CD14-positive monocyte (primary cell): Measurements from ENCODE around the gene MED7. TPM values are rescaled to one million over a fixed set of nuclear protein-coding genes. Genes with fewer than 3 reads are reported as not detected.

Source experiments
- DNase-seq, 3 donors: peaks; one replicate each; pipeline ENCODE4 v3.0.0-alpha.2; 2011 to 2022
- H2AFZ ChIP-seq: 2 replicates; pipeline ENCODE4 v1.6.0; 2012; ENCODE audit warnings: mild to moderate bottlenecking, low read depth, low read length, inconsistent platforms; ENCODE audit not compliant: insufficient read depth, poor library complexity, severe bottlenecking
- H3K27ac ChIP-seq, 2 donors: 1 replicate in 1 of 2; 2 replicates in 1 of 2; pipeline ENCODE4 v1.5.1; 2012 to 2013; ENCODE audit warnings: low read length in 2 of 2, control low read depth in 1 of 2, inconsistent platforms in 1 of 2, low read depth in 1 of 2, mild to moderate bottlenecking in 1 of 2
- H3K27me3 ChIP-seq, 2 donors: one replicate each; pipeline versions ENCODE4 v1.6.0 to v1.6.1; 2011 to 2013; ENCODE audit warnings: low read length in 2 of 2; ENCODE audit not compliant: control insufficient read depth in 2 of 2, insufficient read depth in 2 of 2
- H3K36me3 ChIP-seq, 2 donors: replicated peaks in 1 of 2; 1 replicate in 1 of 2; 2 replicates in 1 of 2; pipeline versions ENCODE4 v1.5.1 to v1.6.1; 2012 to 2013; ENCODE audit warnings: low read length in 2 of 2, control low read depth in 1 of 2, inconsistent platforms in 1 of 2, mild to moderate bottlenecking in 1 of 2; ENCODE audit not compliant: insufficient read depth in 2 of 2, control insufficient read depth in 1 of 2
- H3K4me1 ChIP-seq, 2 donors: 1 replicate in 1 of 2; 2 replicates in 1 of 2; pipeline versions ENCODE4 v1.5.1 to v1.6.1; 2012 to 2013; ENCODE audit warnings: low read length in 2 of 2, control low read depth in 1 of 2, inconsistent platforms in 1 of 2, mild to moderate bottlenecking in 1 of 2, moderate library complexity in 1 of 2; ENCODE audit not compliant: insufficient read depth in 2 of 2, control insufficient read depth in 1 of 2
- H3K4me2 ChIP-seq: replicated peaks from 2 replicates; pipeline ENCODE3; 2012; ENCODE audit warnings: low read length, moderate library complexity, mild to moderate bottlenecking; ENCODE audit not compliant: poor library complexity, severe bottlenecking; ENCODE audit errors: extremely low read depth
- H3K4me3 ChIP-seq, 3 experiments: fragments of 200-600 bp in 1 of 3; sonication (generic) in 1 of 3; replicated peaks in 1 of 3; 1 replicate in 2 of 3; 2 replicates in 1 of 3; pipeline ENCODE4 v1.5.1; 2011 to 2013; ENCODE audit warnings: low read length in 3 of 3, mild to moderate bottlenecking in 3 of 3, control low read depth in 2 of 3, low read depth in 2 of 3, inconsistent platforms in 1 of 3, moderate library complexity in 1 of 3
- H3K79me2 ChIP-seq: 2 replicates; pipeline ENCODE4 v1.6.0; 2012; ENCODE audit warnings: mild to moderate bottlenecking, control low read depth, inconsistent platforms, low read length, moderate library complexity; ENCODE audit not compliant: insufficient read depth
- H3K9ac ChIP-seq: 2 replicates; pipeline ENCODE4 v1.6.0; 2017; ENCODE audit warnings: low read length, mild to moderate bottlenecking; ENCODE audit not compliant: insufficient read depth, poor library complexity, severe bottlenecking
- H3K9me3 ChIP-seq, 2 donors: replicated peaks in 1 of 2; 1 replicate in 1 of 2; 2 replicates in 1 of 2; pipeline versions ENCODE4 v1.5.1 to v1.6.1; 2012 to 2013; ENCODE audit warnings: low read length in 2 of 2, control low read depth in 1 of 2; ENCODE audit not compliant: control insufficient read depth in 1 of 2, insufficient read depth in 1 of 2
- H4K20me1 ChIP-seq: 2 replicates; pipeline ENCODE4 v1.6.0; 2012; ENCODE audit warnings: mild to moderate bottlenecking, low read length, control low read depth, moderate library complexity; ENCODE audit not compliant: insufficient read depth
- H3K27ac Mint-ChIP-seq, 7 donors: one replicate each; pipeline ENCODE4 v1.8.0; 2020; ENCODE audit warnings: mild to moderate bottlenecking in 7 of 7, mixed read lengths in 7 of 7, moderate library complexity in 6 of 7, inconsistent platforms in 2 of 7
- H3K27me3 Mint-ChIP-seq, 3 donors: one replicate each; pipeline ENCODE4 v1.8.0; 2021 to 2022; ENCODE audit warnings: low read depth in 3 of 3, mild to moderate bottlenecking in 3 of 3, mixed read lengths in 3 of 3, moderate library complexity in 3 of 3, inconsistent platforms in 1 of 3
- H3K36me3 Mint-ChIP-seq, 2 donors: one replicate each; pipeline ENCODE4 v1.8.0; 2020; ENCODE audit warnings: mixed read lengths in 2 of 2, inconsistent platforms in 1 of 2, mild to moderate bottlenecking in 1 of 2
- H3K4me1 Mint-ChIP-seq: one replicate; pipeline ENCODE4 v1.8.0; 2020; ENCODE audit warnings: mild to moderate bottlenecking, mixed read lengths
- H3K4me3 Mint-ChIP-seq, 2 donors: one replicate each; pipeline ENCODE4 v1.8.0; 2020; ENCODE audit warnings: mild to moderate bottlenecking in 2 of 2, mixed read lengths in 2 of 2, moderate library complexity in 1 of 2
- H3K9me3 Mint-ChIP-seq, 7 donors: one replicate each; pipeline ENCODE4 v1.8.0; 2020 to 2022; ENCODE audit warnings: mixed read lengths in 7 of 7, mild to moderate bottlenecking in 6 of 7, moderate library complexity in 6 of 7, inconsistent platforms in 2 of 7
- WGBS: methylation state at CpG from one replicate; pipeline ENCODE4 v1.1.5; 2013; ENCODE audit warnings: missing lambda C conversion rate; ENCODE audit not compliant: insufficient coverage; 5-methylcytosine and 5-hydroxymethylcytosine counted together
- intact Hi-C, 2 donors: fragments of 100-400 bp; cut with micrococcal nuclease; formaldehyde crosslinking; loops; one replicate each; pipeline versions ENCODE4 v1.15.0 to v1.15.1; 2023
- polyA plus RNA-seq, 3 donors: library from polyadenylated mRNA; depleted of rRNA in 1 of 3; unstranded in 2 of 3; stranded (reverse) in 1 of 3; fragments of 300-500 nt in 2 of 3; fragments of >200 nt in 1 of 3; fragmentation: Illumina TruSeq in 2 of 3; gene quantifications; 1 replicate in 2 of 3; 2 replicates in 1 of 3; pipeline ENCODE4 v1.2.3, GENCODE V29; 2012 to 2021
- TF ChIP-seq, protein P1 (sequence below): fragments of 200-600 bp; IDR thresholded peaks from one replicate; pipeline ENCODE4 v1.8.0; 2022; ENCODE audit warnings: antibody characterized with exemption, mild to moderate bottlenecking

MED7 gene
- polyA plus RNA-seq, 3 donors = 5.9 to 13.0 (median 11.9) TPM

DNA sequence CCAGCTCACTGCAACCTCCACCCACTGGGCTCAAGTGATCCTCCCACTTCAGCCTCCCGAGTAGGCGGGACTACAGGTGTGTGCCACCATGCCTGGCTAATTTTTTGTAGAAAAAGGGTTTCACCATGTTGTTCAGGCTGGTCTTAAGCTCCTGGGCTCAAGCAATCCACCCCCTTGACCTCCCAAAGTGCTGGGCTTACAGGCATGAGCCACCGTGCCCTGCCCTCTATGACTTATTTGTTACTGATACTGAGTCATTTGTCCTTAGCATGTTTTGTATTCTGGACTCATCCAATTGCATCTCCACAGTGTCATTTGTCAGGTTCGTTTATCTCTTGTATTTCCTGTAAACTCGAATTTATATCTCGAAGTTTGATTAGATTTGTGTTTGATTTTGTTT is 35.3 kb upstream of the MED7 start:
- Mint-ChIP-seq H3K9me3 (peaks cover 0 to 5% (median 0%) of the 10 kb centered on the region in 7 donors), H3K27ac (no peak overlapping the region), H3K4me1 (no peaks in the 10 kb centered on the region), H3K27me3 (peaks cover 3 to 6% (median 4%) of the 10 kb centered on the region in 3 donors), H3K36me3 (no peaks in the 10 kb centered on the region), H3K4me3 (no peak overlapping the region)
- TF ChIP-seq, protein P1, sequence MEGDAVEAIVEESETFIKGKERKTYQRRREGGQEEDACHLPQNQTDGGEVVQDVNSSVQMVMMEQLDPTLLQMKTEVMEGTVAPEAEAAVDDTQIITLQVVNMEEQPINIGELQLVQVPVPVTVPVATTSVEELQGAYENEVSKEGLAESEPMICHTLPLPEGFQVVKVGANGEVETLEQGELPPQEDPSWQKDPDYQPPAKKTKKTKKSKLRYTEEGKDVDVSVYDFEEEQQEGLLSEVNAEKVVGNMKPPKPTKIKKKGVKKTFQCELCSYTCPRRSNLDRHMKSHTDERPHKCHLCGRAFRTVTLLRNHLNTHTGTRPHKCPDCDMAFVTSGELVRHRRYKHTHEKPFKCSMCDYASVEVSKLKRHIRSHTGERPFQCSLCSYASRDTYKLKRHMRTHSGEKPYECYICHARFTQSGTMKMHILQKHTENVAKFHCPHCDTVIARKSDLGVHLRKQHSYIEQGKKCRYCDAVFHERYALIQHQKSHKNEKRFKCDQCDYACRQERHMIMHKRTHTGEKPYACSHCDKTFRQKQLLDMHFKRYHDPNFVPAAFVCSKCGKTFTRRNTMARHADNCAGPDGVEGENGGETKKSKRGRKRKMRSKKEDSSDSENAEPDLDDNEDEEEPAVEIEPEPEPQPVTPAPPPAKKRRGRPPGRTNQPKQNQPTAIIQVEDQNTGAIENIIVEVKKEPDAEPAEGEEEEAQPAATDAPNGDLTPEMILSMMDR = no peak
- Histone ChIP-seq H3K36me3 (no peaks in the 10 kb centered on the region), H3K27ac (no peak overlapping the region), H2AFZ (no peak overlapping the region), H3K4me3 (no peak overlapping the region), H3K9ac (no peak overlapping the region), H3K79me2 (no peaks in the 10 kb centered on the region), H4K20me1 (no peaks in the 10 kb centered on the region), H3K27me3 (peaks cover 0 to 3% of the 10 kb centered on the region in 2 donors), H3K4me1 (no peaks in the 10 kb centered on the region), H3K4me2 (no peak overlapping the region), H3K9me3 (no peaks in the 10 kb centered on the region)
- intact Hi-C loops = no loop called here
- WGBS = 50% methylated on average over 2 of the region's 6 CpGs
- no peak for DNase-seq

DNA sequence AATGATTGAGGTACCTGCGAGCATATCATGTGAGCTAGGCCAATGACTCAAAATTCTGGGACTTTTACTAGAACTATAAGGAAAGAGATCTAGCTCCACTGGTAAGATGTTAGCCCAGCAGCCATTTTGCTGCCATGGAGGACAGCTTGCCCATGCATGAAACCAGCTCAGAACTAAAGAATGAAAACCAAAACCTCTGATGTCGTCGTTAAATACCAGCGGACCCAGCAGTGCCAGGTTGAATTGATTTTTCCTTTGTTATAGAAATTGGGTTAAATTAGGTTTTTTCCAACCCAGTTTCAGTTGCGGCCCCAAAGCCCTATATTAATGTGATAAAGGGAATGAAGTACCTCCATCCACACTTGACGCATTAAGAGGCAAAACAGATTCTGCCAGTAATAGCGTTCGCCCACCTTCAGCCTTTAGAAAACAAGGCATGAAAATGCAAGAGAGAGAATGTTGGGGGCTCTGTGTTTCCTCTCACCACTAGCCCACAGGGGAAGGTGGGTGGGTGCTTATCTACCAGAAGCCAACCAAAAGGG is 32.5 kb upstream of the MED7 start:
- no peaks in the 10 kb centered on the region for H3K36me3 ChIP-seq
- no peaks in the 10 kb centered on the region for H4K20me1 ChIP-seq
- H3K27me3 ChIP-seq = peaks cover 0 to 3% of the 10 kb centered on the region in 2 donors
- H3K27ac ChIP-seq = no peak overlapping the region
- intact Hi-C loops = no loop called here
- no peak overlapping the region for H3K9ac ChIP-seq
- no peaks in the 10 kb centered on the region for H3K79me2 ChIP-seq
- H3K4me1 Mint-ChIP-seq = no peaks in the 10 kb centered on the region
- H3K4me2 ChIP-seq = no peak overlapping the region
- DNase-seq = no peak
- H3K4me3 Mint-ChIP-seq = no peak overlapping the region
- TF ChIP-seq, protein P1 = no peak
- no peaks in the 10 kb centered on the region for H3K4me1 ChIP-seq
- no peak overlapping the region for H2AFZ ChIP-seq
- H3K4me3 ChIP-seq = no peak overlapping the region
- peaks cover 0 to 3% of the 10 kb centered on the region in 2 donors for H3K9me3 ChIP-seq
- H3K27me3 Mint-ChIP-seq = peaks cover 1 to 10% (median 2%) of the 10 kb centered on the region in 3 donors
- peaks cover 2 to 12% (median 5%) of the 10 kb centered on the region in 7 donors for H3K9me3 Mint-ChIP-seq
- WGBS = 100% methylated on average over 1 of the region's 8 CpGs
- no peak overlapping the region for H3K27ac Mint-ChIP-seq
- H3K36me3 Mint-ChIP-seq = no peaks in the 10 kb centered on the region
